HCT116 (cell line): ENCODE results near the gene LANCL3. TPM values are rescaled to one million over a fixed set of nuclear protein-coding genes. Genes with fewer than 3 reads are reported as not detected.

Source experiments
- ATAC-seq: fragments of 200-7000 bp; cut with Tn5 transposase; 2 replicates; pipeline ENCODE4 v1.9.1; 2020; ENCODE audit warnings: mild to moderate bottlenecking, moderate library complexity
- BruUV-seq: library from RNA; stranded (reverse); fragments of 400-500 nt; replicated peaks from 2 replicates; lab custom pipeline; 2021; lab: Mats Ljungman, UMichigan
- CTCF ChIA-PET: fragments of 300-600 bp; sonication (Branson Sonifier 250); formaldehyde crosslinking; loops from one replicate; lab custom pipeline; 2021; ENCODE audit warnings: antibody characterized with exemption; lab: Charles Lee
- POLR2A ChIA-PET: fragments of 300-600, 350-600 bp; sonication (Branson Sonifier 250); formaldehyde crosslinking; loops from one replicate; lab custom pipeline; 2021; ENCODE audit warnings: antibody characterized with exemption; lab: Charles Lee
- RAD21 ChIA-PET, 2 experiments: fragments of 300-600 bp; sonication (Branson Sonifier 250); formaldehyde crosslinking; loops; one replicate each; lab custom pipeline; 2023; ENCODE audit warnings: low total read pairs in 2 of 2; ENCODE audit not compliant: uncharacterized antibody in 2 of 2, unreplicated experiment in 2 of 2, low non-redundant PET in 1 of 2; lab: Charles Lee
- DNase-seq: peaks from one replicate; pipeline ENCODE4 v3.0.0-alpha.2; 2010; ENCODE audit warnings: low read depth, low spot score
- H2AFZ ChIP-seq: fragments of 200-600 bp; shearing (Covaris generic), sonication (generic); 2 replicates; pipeline ENCODE4 v1.6.1; 2017; ENCODE audit warnings: low read depth, mixed run types, mixed read lengths, antibody characterized with exemption, low read length; ENCODE audit not compliant: poor library complexity, severe bottlenecking
- H3K27ac ChIP-seq: 2 replicates; pipeline ENCODE4 v1.5.1; 2012; ENCODE audit warnings: low read depth, low read length
- H3K27me3 ChIP-seq: fragments of 200-600 bp; sonication (generic); 2 replicates; pipeline ENCODE4 v1.6.1; 2016; ENCODE audit warnings: mixed run types, low read length, mixed read lengths; ENCODE audit not compliant: insufficient read depth
- H3K36me3 ChIP-seq, 2 experiments: fragments of 200-500 bp in 1 of 2; fragments of 200-600 bp in 1 of 2; sonication (Bioruptor generic) in 1 of 2; sonication (generic) in 1 of 2; 2 replicates each; pipeline versions ENCODE4 v1.5.1 to v1.6.1; 2014 to 2016; ENCODE audit warnings: low read length in 2 of 2, inconsistent platforms in 1 of 2, mixed read lengths in 1 of 2, mixed run types in 1 of 2; ENCODE audit not compliant: insufficient read depth in 2 of 2, control insufficient read depth in 1 of 2
- H3K4me1 ChIP-seq, 2 experiments: fragments of 200-600 bp in 1 of 2; sonication (generic) in 1 of 2; 2 replicates each; pipeline versions ENCODE4 v1.5.1 to v1.6.1; 2012 to 2017; ENCODE audit warnings: low read length in 2 of 2, inconsistent platforms in 1 of 2, mild to moderate bottlenecking in 1 of 2, mixed read lengths in 1 of 2, mixed run types in 1 of 2, moderate library complexity in 1 of 2; ENCODE audit not compliant: insufficient read depth in 2 of 2, control insufficient read depth in 1 of 2
- H3K4me2 ChIP-seq: fragments of 200-600 bp; sonication (generic); 2 replicates; pipeline ENCODE4 v1.6.1; 2017; ENCODE audit warnings: mixed run types, low read length, mixed read lengths
- H3K4me3 ChIP-seq, 2 experiments: fragments of 200-600 bp in 1 of 2; sonication (generic) in 1 of 2; replicated peaks in 1 of 2; 2 replicates each; pipeline ENCODE4 v1.5.1; 2011 to 2016; ENCODE audit warnings: low read length in 2 of 2, control low read depth in 1 of 2, low read depth in 1 of 2, mild to moderate bottlenecking in 1 of 2, mixed read lengths in 1 of 2, mixed run types in 1 of 2
- H3K79me2 ChIP-seq: fragments of 200-600 bp; sonication (generic); 2 replicates; pipeline ENCODE4 v1.6.1; 2017; ENCODE audit warnings: mild to moderate bottlenecking, mixed run types, low read length, moderate library complexity, mixed read lengths; ENCODE audit not compliant: insufficient read depth
- H3K9ac ChIP-seq: fragments of 200-600 bp; sonication (generic); 2 replicates; pipeline ENCODE4 v1.6.1; 2016; ENCODE audit warnings: low read length, mixed read lengths
- H3K9me2 ChIP-seq: fragments of 200-600 bp; sonication (generic), shearing (Covaris generic); 2 replicates; pipeline ENCODE4 v1.6.1; 2017; ENCODE audit warnings: mixed run types, mild to moderate bottlenecking, moderate library complexity; ENCODE audit not compliant: insufficient read depth
- H3K9me3 ChIP-seq, 2 experiments: fragments of 200-500 bp in 1 of 2; fragments of 200-600 bp in 1 of 2; sonication (Bioruptor generic) in 1 of 2; sonication (generic) in 1 of 2; 2 replicates each; pipeline ENCODE4 v1.6.1; 2014 to 2017; ENCODE audit warnings: low read length in 2 of 2, mixed read lengths in 2 of 2, inconsistent platforms in 1 of 2, low read depth in 1 of 2, mild to moderate bottlenecking in 1 of 2, mixed run types in 1 of 2, moderate library complexity in 1 of 2; ENCODE audit not compliant: control insufficient read depth in 1 of 2, insufficient read depth in 1 of 2
- H4K20me1 ChIP-seq: fragments of 200-600 bp; sonication (generic), shearing (Covaris generic); 2 replicates; pipeline ENCODE4 v1.6.1; 2017; ENCODE audit warnings: mixed run types, mild to moderate bottlenecking, moderate library complexity; ENCODE audit not compliant: insufficient read depth
- ATF3 ChIP-seq: IDR thresholded peaks from 2 replicates; pipeline ENCODE4 v1.6.1; 2012
- CEBPB ChIP-seq: IDR thresholded peaks from 2 replicates; pipeline ENCODE4 v1.6.1; 2012; ENCODE audit warnings: low read depth
- EGR1 ChIP-seq: IDR thresholded peaks from 2 replicates; pipeline ENCODE4 v1.6.1; 2012; ENCODE audit warnings: low read depth
- ELF1 ChIP-seq: IDR thresholded peaks from 2 replicates; pipeline ENCODE4 v1.6.1; 2012; ENCODE audit warnings: low read depth, borderline replicate concordance
- EZH2 ChIP-seq: fragments of 200-600 bp; sonication (generic); IDR thresholded peaks from 2 replicates; pipeline ENCODE4 v1.6.1; 2017; ENCODE audit warnings: antibody characterized with exemption, mixed run types
- FOSL1 ChIP-seq: IDR thresholded peaks from 2 replicates; pipeline ENCODE4 v1.6.1; 2012; ENCODE audit warnings: low read depth
- JUND ChIP-seq: IDR thresholded peaks from 2 replicates; pipeline ENCODE4 v1.6.1; 2012
- MAX ChIP-seq: IDR thresholded peaks from 2 replicates; pipeline ENCODE4 v1.6.1; 2012
- POLR2A ChIP-seq: IDR thresholded peaks from 2 replicates; pipeline ENCODE4 v1.7.0; 2011; ENCODE audit warnings: borderline replicate concordance; ENCODE audit not compliant: insufficient read depth, insufficient read length; ENCODE audit errors: extremely low read depth
- POLR2AphosphoS5 ChIP-seq: IDR thresholded peaks from 2 replicates; pipeline ENCODE4 v1.6.1; 2011; ENCODE audit warnings: mild to moderate bottlenecking, low read depth, low read length, moderate library complexity
- REST ChIP-seq: IDR thresholded peaks from 2 replicates; pipeline ENCODE4 v1.6.1; 2012; ENCODE audit warnings: low read depth
- SIN3A ChIP-seq: IDR thresholded peaks from 2 replicates; pipeline ENCODE4 v1.6.1; 2012; ENCODE audit warnings: low read depth
- SP1 ChIP-seq: IDR thresholded peaks from 2 replicates; pipeline ENCODE4 v1.6.1; 2012; ENCODE audit warnings: low read depth
- SRF ChIP-seq: IDR thresholded peaks from 2 replicates; pipeline ENCODE4 v1.6.1; 2012; ENCODE audit warnings: low read depth
- TCF7L2 ChIP-seq: IDR thresholded peaks from 2 replicates; pipeline ENCODE4 v1.7.0; 2011; ENCODE audit warnings: borderline replicate concordance, inconsistent platforms; ENCODE audit not compliant: insufficient read depth, insufficient read length; ENCODE audit errors: extremely low read depth
- ZBTB33 ChIP-seq: IDR thresholded peaks from 2 replicates; pipeline ENCODE4 v1.6.1; 2011; ENCODE audit warnings: mild to moderate bottlenecking, low read length, moderate library complexity; ENCODE audit not compliant: insufficient replicate concordance; ENCODE audit errors: extremely low read depth
- ZNF274 ChIP-seq: fragments of 200-500 bp; sonication (Bioruptor generic); IDR thresholded peaks from 2 replicates; pipeline ENCODE4 v1.6.1; 2014; ENCODE audit warnings: mild to moderate bottlenecking, low read depth, low read length, inconsistent platforms
- intact Hi-C: fragments of 100-400 bp; cut with micrococcal nuclease; formaldehyde crosslinking; loops from 2 replicates; pipeline ENCODE4 v1.10.0; 2022
- total RNA-seq: library from RNA; stranded (reverse); gene quantifications from one replicate; pipeline ENCODE4 v1.2.1, GENCODE V29; 2021; ENCODE audit not compliant: unreplicated experiment

Gene LANCL3
- total RNA-seq, 1 experiment from 2014 or later, result 2.4 TPM

GRCh38 chrX:37652589-37653231 lies 81.2 kb downstream of the LANCL3 start:
- Histone ChIP-seq H3K4me1 (no peaks in the 10 kb centered on the region), H3K9ac (no peak overlapping the region), H3K4me2 (no peak overlapping the region), H2AFZ (no peak overlapping the region), H3K27me3 (no peaks in the 10 kb centered on the region), H3K9me2 (no peaks in the 10 kb centered on the region), H3K9me3 (no peaks in the 10 kb centered on the region), H3K27ac (no peak overlapping the region), H3K79me2 (no peaks in the 10 kb centered on the region)
- POLR2A ChIA-PET, result no interaction called here
- intact Hi-C loops, result no loop called here
- ATAC-seq (no peak), DNase-seq (no peak)
- RAD21 ChIA-PET, result no interaction called here
- no peak for TF ChIP-seq JUND
- no peak for TF ChIP-seq ATF3
- no peak for TF ChIP-seq CEBPB
- TF ChIP-seq MAX, result no peak
- no peak for TF ChIP-seq EGR1
- no peak for TF ChIP-seq SIN3A
- TF ChIP-seq ZNF274, result no peak
- TF ChIP-seq FOSL1, result no peak
- no peak for TF ChIP-seq SRF
- TF ChIP-seq REST, result no peak
- no peak for TF ChIP-seq TCF7L2
- TF ChIP-seq SP1, result no peak
- no peak for TF ChIP-seq POLR2AphosphoS5
- no peak for TF ChIP-seq ELF1
- no peak for TF ChIP-seq POLR2A
- no peak for TF ChIP-seq EZH2
- TF ChIP-seq ZBTB33, result no peak
- TF ChIP-seq, all 23 proteins: peak for 0
- H3K36me3 ChIP-seq, result no peaks in the 10 kb centered on the region
- no TSS peak for BruUV-seq
- H4K20me1 ChIP-seq, result no peaks in the 10 kb centered on the region
- H3K4me3 ChIP-seq, result no peak overlapping the region
- CTCF ChIA-PET, result no interaction called here
